IPS-15b (cell line): Measurements from ENCODE around the gene TBC1D22A.

ENCODE experiments used
- H3K27me3 ChIP-seq: one replicate; pipeline ENCODE4 v1.6.1; 2013; ENCODE audit warnings: low read length; ENCODE audit not compliant: control insufficient read depth, insufficient read depth
- H3K36me3 ChIP-seq: one replicate; pipeline ENCODE4 v1.6.1; 2013; ENCODE audit warnings: low read length; ENCODE audit not compliant: control insufficient read depth, insufficient read depth
- H3K4me1 ChIP-seq: one replicate; pipeline ENCODE4 v1.6.1; 2013; ENCODE audit warnings: mild to moderate bottlenecking, low read length; ENCODE audit not compliant: control insufficient read depth, insufficient read depth
- H3K4me3 ChIP-seq: one replicate; pipeline ENCODE4 v1.5.1; 2013; ENCODE audit warnings: low read depth, low read length
- H3K9ac ChIP-seq: one replicate; pipeline ENCODE4 v1.6.1; 2013; ENCODE audit warnings: low read depth, mild to moderate bottlenecking, low read length
- H3K9me3 ChIP-seq: one replicate; pipeline ENCODE4 v1.6.1; 2013; ENCODE audit warnings: mild to moderate bottlenecking, low read length; ENCODE audit not compliant: control insufficient read depth, insufficient read depth

TBC1D22A gene

GRCh38 chr22:47200273-47201051 is 438.0 kb downstream of the TBC1D22A start:
- no peak overlapping the region for H3K9ac ChIP-seq

DNA sequence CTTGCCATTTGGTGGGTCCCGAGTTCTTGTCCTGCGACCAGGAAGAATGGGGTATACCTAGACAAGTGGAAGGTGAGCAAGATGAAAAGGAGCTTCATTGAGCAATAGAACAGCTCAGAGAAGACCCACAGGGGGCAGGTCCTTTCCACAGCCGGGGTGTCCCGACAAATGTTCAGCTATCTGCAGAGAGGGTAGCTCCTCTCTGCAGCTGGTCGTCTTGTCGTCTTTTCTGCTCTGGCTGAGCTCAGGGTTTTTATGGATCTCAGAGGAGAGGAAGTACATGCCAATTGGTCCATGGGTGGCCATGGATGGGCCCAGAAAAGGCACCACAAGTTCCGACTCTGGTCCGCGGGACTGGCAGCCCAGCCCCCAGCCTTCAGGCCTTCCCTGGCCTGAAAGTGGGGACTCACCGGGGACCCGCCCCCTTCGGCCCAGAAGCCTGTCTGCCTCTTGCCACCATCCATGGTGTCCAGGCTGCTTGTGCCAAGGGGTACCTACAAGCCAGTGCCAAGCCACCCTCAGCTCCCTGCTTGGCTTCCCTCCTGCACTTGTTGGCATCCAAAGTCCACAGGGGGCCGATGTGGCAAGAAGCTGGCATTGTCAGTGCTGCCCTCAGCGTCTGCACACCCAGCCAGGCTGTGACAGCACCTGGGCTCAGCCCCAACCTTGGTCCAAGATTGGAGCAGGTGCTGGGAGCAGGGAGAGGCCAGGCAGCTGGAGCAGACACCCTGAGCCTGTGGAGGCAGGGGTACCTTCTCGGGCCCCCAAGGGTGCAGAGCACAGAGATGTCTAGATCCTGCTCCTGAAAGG is 438.9 kb downstream of the TBC1D22A start:
- no peak overlapping the region for H3K4me3 ChIP-seq
- H3K9ac ChIP-seq: no peak overlapping the region
- no peaks in the 10 kb centered on the region for H3K27me3 ChIP-seq
- H3K4me1 ChIP-seq: no peaks in the 10 kb centered on the region
- H3K36me3 ChIP-seq: no peaks in the 10 kb centered on the region
- no peaks in the 10 kb centered on the region for H3K9me3 ChIP-seq

More at GRCh38 chr22:47200273-47201051, 438.0 kb downstream of the TBC1D22A start:
- H3K36me3 ChIP-seq: no peaks in the 10 kb centered on the region
- H3K27me3 ChIP-seq: no peaks in the 10 kb centered on the region
- no peak overlapping the region for H3K4me3 ChIP-seq
- H3K9me3 ChIP-seq: no peaks in the 10 kb centered on the region
- H3K4me1 ChIP-seq: no peaks in the 10 kb centered on the region

- Histone ChIP-seq H3K9me3 (no peaks in the 10 kb centered on the region), H3K4me3 (no peak overlapping the region), H3K9ac (no peak overlapping the region), H3K36me3 (no peaks in the 10 kb centered on the region), H3K27me3 (no peaks in the 10 kb centered on the region), H3K4me1 (no peaks in the 10 kb centered on the region)
Observed at GRCh38 chr22:47201996-47202818, 439.8 kb downstream of the TBC1D22A start.

GRCh38 chr22:47202819-47203553 is 440.5 kb downstream of the TBC1D22A start:
- no peaks in the 10 kb centered on the region for H3K36me3 ChIP-seq
- no peaks in the 10 kb centered on the region for H3K9me3 ChIP-seq
- H3K27me3 ChIP-seq: no peaks in the 10 kb centered on the region
- no peak overlapping the region for H3K4me3 ChIP-seq
- H3K4me1 ChIP-seq: no peaks in the 10 kb centered on the region
- no peak overlapping the region for H3K9ac ChIP-seq

- no peaks in the 10 kb centered on the region for H3K9me3 ChIP-seq
- no peaks in the 10 kb centered on the region for H3K27me3 ChIP-seq
- no peak overlapping the region for H3K4me3 ChIP-seq
- H3K36me3 ChIP-seq: no peaks in the 10 kb centered on the region
- no peak overlapping the region for H3K9ac ChIP-seq
- no peaks in the 10 kb centered on the region for H3K4me1 ChIP-seq
Observed at GRCh38 chr22:47203554-47203991, 441.1 kb downstream of the TBC1D22A start.

DNA sequence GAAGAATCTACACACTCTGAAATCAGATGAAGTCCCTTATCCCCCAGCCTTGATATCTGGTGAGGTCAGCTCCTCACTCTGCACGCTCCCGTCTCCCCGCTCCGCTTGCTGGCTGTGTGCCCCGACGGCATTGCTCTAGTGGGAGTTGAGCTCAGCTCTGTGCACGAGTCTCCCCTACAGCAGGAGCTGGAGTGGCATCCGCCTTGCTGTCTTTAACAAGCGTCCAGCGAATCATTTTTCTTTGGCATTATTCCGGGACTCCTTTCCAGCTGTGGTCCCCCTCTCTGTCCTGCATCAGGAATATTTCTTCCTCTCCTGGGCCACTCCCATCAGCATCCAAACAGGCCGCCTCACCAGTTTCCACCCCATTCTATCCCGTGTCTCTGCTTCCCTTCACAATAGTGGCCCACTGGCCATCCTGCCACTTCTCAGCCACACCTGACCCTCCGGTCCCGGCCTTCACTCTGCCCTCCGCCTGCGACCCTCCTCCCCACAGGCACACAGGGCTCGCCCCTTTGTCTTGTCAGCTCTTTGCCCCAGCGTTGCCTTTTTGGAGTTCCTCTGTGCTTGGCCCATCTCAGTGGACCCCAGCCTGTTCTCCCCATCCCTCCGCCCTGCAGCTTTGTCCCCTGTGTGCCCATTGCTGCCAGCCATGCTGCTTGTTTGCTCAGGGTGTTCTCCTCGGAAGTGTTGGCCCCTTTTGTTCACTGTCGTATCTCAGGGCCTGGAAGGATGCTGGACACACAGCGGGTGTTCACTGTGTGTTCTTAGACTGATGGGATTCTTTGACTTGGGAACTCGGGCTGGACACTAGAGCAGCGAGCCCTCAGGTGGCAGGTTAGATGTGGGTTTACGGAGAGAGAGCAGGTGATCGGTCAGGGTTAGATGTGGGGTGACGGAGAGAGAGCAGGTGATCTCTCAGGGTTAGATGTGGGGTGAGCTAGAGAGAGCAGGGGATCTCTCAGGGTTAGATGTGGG is 441.8 kb downstream of the TBC1D22A start:
- no peaks in the 10 kb centered on the region for H3K27me3 ChIP-seq
- no peak overlapping the region for H3K9ac ChIP-seq
- H3K9me3 ChIP-seq: no peaks in the 10 kb centered on the region
- H3K36me3 ChIP-seq: no peaks in the 10 kb centered on the region
- H3K4me1 ChIP-seq: no peaks in the 10 kb centered on the region
- no peak overlapping the region for H3K4me3 ChIP-seq

DNA sequence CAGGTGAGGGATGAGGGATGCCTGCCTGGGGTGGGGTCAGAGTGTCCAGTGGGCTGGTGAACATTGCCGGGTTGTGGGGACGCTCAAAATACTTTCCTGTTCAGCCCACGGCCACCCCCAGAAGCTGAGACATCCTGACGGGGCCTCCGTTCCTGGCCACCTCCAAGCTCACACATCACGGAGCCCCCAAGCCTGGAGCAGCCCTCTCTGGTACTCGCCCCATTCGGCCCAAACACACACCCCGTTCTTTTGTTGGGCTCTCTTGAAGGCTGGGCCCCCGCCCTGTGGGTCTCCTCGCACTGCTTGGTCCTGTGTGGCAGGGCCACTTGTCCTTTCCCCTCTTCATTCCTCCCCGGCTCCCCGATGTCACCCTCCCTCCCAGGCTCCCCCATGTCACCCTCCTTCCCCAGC is 442.6 kb downstream of the TBC1D22A start:
- no peaks in the 10 kb centered on the region for H3K4me1 ChIP-seq
- no peaks in the 10 kb centered on the region for H3K9me3 ChIP-seq
- H3K4me3 ChIP-seq: no peak overlapping the region
- H3K36me3 ChIP-seq: no peaks in the 10 kb centered on the region
- no peaks in the 10 kb centered on the region for H3K27me3 ChIP-seq
- no peak overlapping the region for H3K9ac ChIP-seq

- Histone ChIP-seq H3K4me3 (no peak overlapping the region), H3K4me1 (no peaks in the 10 kb centered on the region), H3K9me3 (no peaks in the 10 kb centered on the region)
Observed at GRCh38 chr22:47205554-47205953, 443.1 kb downstream of the TBC1D22A start.

GRCh38 chr22:47206164-47206563 is 443.7 kb downstream of the TBC1D22A start:
- Histone ChIP-seq H3K4me3 (no peak overlapping the region), H3K9ac (no peak overlapping the region), H3K9me3 (no peaks in the 10 kb centered on the region), H3K36me3 (no peaks in the 10 kb centered on the region), H3K27me3 (no peaks in the 10 kb centered on the region), H3K4me1 (no peaks in the 10 kb centered on the region)

More at GRCh38 chr22:47205554-47205953, 443.1 kb downstream of the TBC1D22A start:
- Histone ChIP-seq H3K9ac (no peak overlapping the region), H3K36me3 (no peaks in the 10 kb centered on the region), H3K27me3 (no peaks in the 10 kb centered on the region)

- Histone ChIP-seq H3K9me3 (no peaks in the 10 kb centered on the region), H3K4me3 (no peak overlapping the region), H3K9ac (no peak overlapping the region), H3K36me3 (no peaks in the 10 kb centered on the region), H3K27me3 (no peaks in the 10 kb centered on the region), H3K4me1 (no peaks in the 10 kb centered on the region)
Observed at GRCh38 chr22:47206666-47207218, 444.3 kb downstream of the TBC1D22A start.
